ENCODE results near the gene PSRC1. TPM values are rescaled to one million over a fixed set of nuclear protein-coding genes. Genes with fewer than 3 reads are reported as not detected.

Gene PSRC1
- total RNA-seq, 1 experiment from 2014 or later = 21.3 TPM

GRCh38 chr1:109294481-109294880 is 11.5 kb upstream of the PSRC1 start:
- peaks cover 16% of the 10 kb centered on the region for H3K27me3 Mint-ChIP-seq (ENCODE audit: unreplicated experiment)
- no peaks in the 10 kb centered on the region for H3K9me3 Mint-ChIP-seq (ENCODE audit: low read depth, unreplicated experiment)
- H3K4me1 Mint-ChIP-seq (ENCODE audit: low read depth, unreplicated experiment) = peaks cover 10% of the 10 kb centered on the region
- intact Hi-C loops (cut with micrococcal nuclease; ENCODE audit: unreplicated experiment) = no loop called here
- no TSS peak for BruUV-seq (replicated peaks)
- no peak overlapping the region for H3K4me3 Mint-ChIP-seq (ENCODE audit: low read depth, unreplicated experiment)
- no peak for DNase-seq
- no peak for TF ChIP-seq CTCF (IDR thresholded peaks at IDR 0.05; ENCODE audit: unreplicated experiment)
- H3K36me3 Mint-ChIP-seq (ENCODE audit: insufficient read depth, unreplicated experiment) = no peaks in the 10 kb centered on the region
- H3K27ac Mint-ChIP-seq (ENCODE audit: unreplicated experiment) = no peak overlapping the region
- CTCF ChIA-PET = no interaction called here

GRCh38 chr1:109293026-109293425 is 10.1 kb upstream of the PSRC1 start:
- H3K27ac Mint-ChIP-seq (ENCODE audit: unreplicated experiment) = no peak overlapping the region
- H3K4me1 Mint-ChIP-seq (ENCODE audit: low read depth, unreplicated experiment) = no peaks in the 10 kb centered on the region
- CTCF ChIA-PET = no interaction called here
- no peaks in the 10 kb centered on the region for H3K9me3 Mint-ChIP-seq (ENCODE audit: low read depth, unreplicated experiment)
- H3K27me3 Mint-ChIP-seq (ENCODE audit: unreplicated experiment) = peaks cover 16% of the 10 kb centered on the region
- H3K4me3 Mint-ChIP-seq (ENCODE audit: low read depth, unreplicated experiment) = no peak overlapping the region
- no TSS peak for BruUV-seq (replicated peaks)
- no peaks in the 10 kb centered on the region for H3K36me3 Mint-ChIP-seq (ENCODE audit: insufficient read depth, unreplicated experiment)
- intact Hi-C loops (cut with micrococcal nuclease; ENCODE audit: unreplicated experiment) = no loop called here
- no peak for DNase-seq
- TF ChIP-seq CTCF (IDR thresholded peaks at IDR 0.05; ENCODE audit: unreplicated experiment) = no peak

- CTCF ChIA-PET = no interaction called here
- Mint-ChIP-seq H3K4me1 (ENCODE audit: low read depth, unreplicated experiment) (no peaks in the 10 kb centered on the region), H3K27ac (ENCODE audit: unreplicated experiment) (no peak overlapping the region), H3K4me3 (ENCODE audit: low read depth, unreplicated experiment) (no peak overlapping the region), H3K27me3 (ENCODE audit: unreplicated experiment) (peaks cover 16% of the 10 kb centered on the region), H3K36me3 (ENCODE audit: insufficient read depth, unreplicated experiment) (no peaks in the 10 kb centered on the region), H3K9me3 (ENCODE audit: low read depth, unreplicated experiment) (no peaks in the 10 kb centered on the region)
- no peak for TF ChIP-seq CTCF (IDR thresholded peaks at IDR 0.05; ENCODE audit: unreplicated experiment)
- DNase-seq = no peak
- intact Hi-C loops (cut with micrococcal nuclease; ENCODE audit: unreplicated experiment) = no loop called here
- BruUV-seq (replicated peaks) = no TSS peak
Measured at GRCh38 chr1:109292364-109292763, 9.4 kb upstream of the PSRC1 start.

GRCh38 chr1:109290998-109291397 is 8.1 kb upstream of the PSRC1 start:
- H3K4me3 Mint-ChIP-seq (ENCODE audit: low read depth, unreplicated experiment) = no peak overlapping the region
- no peaks in the 10 kb centered on the region for H3K9me3 Mint-ChIP-seq (ENCODE audit: low read depth, unreplicated experiment)
- DNase-seq = no peak
- no TSS peak for BruUV-seq (replicated peaks)
- intact Hi-C loops (cut with micrococcal nuclease; ENCODE audit: unreplicated experiment) = no loop called here
- H3K27me3 Mint-ChIP-seq (ENCODE audit: unreplicated experiment) = peaks cover 16% of the 10 kb centered on the region
- no peaks in the 10 kb centered on the region for H3K4me1 Mint-ChIP-seq (ENCODE audit: low read depth, unreplicated experiment)
- no peak for TF ChIP-seq CTCF (IDR thresholded peaks at IDR 0.05; ENCODE audit: unreplicated experiment)
- CTCF ChIA-PET = no interaction called here
- H3K27ac Mint-ChIP-seq (ENCODE audit: unreplicated experiment) = no peak overlapping the region
- no peaks in the 10 kb centered on the region for H3K36me3 Mint-ChIP-seq (ENCODE audit: insufficient read depth, unreplicated experiment)

All from Calu3 (cell line).